ENCODE data around the gene IL1RAPL1.

IL1RAPL1 gene

GRCh38 chrX:29666366-29666765, 1079.1 kb downstream of the IL1RAPL1 start:
- no peak overlapping the region for H3K4me3 Mint-ChIP-seq
- H3K9me3 Mint-ChIP-seq = peaks cover 4% of the 10 kb centered on the region

GRCh38 chrX:29671421-29671820, 1084.2 kb downstream of the IL1RAPL1 start:
- ATAC-seq = no peak
- Mint-ChIP-seq H3K27ac (no peak overlapping the region), H3K36me3 (no peaks in the 10 kb centered on the region), H3K4me1 (no peaks in the 10 kb centered on the region), H3K27me3 (no peaks in the 10 kb centered on the region), H3K4me3 (no peak overlapping the region), H3K9me3 (no peaks in the 10 kb centered on the region)

More at GRCh38 chrX:29666366-29666765, 1079.1 kb downstream of the IL1RAPL1 start:
- ATAC-seq = no peak
- H3K27me3 Mint-ChIP-seq = no peaks in the 10 kb centered on the region
- H3K4me1 Mint-ChIP-seq = no peaks in the 10 kb centered on the region
- H3K36me3 Mint-ChIP-seq = no peaks in the 10 kb centered on the region
- no peak overlapping the region for H3K27ac Mint-ChIP-seq

- Mint-ChIP-seq H3K27me3 (no peaks in the 10 kb centered on the region), H3K9me3 (no peaks in the 10 kb centered on the region), H3K36me3 (no peaks in the 10 kb centered on the region), H3K4me1 (no peaks in the 10 kb centered on the region), H3K4me3 (no peak overlapping the region), H3K27ac (no peak overlapping the region)
- ATAC-seq = no peak
Observed at GRCh38 chrX:29687687-29688086, 1100.4 kb downstream of the IL1RAPL1 start.

GRCh38 chrX:29690061-29690460, 1102.8 kb downstream of the IL1RAPL1 start:
- Mint-ChIP-seq H3K27me3 (no peaks in the 10 kb centered on the region), H3K4me3 (no peak overlapping the region), H3K27ac (no peak overlapping the region), H3K36me3 (no peaks in the 10 kb centered on the region), H3K4me1 (no peaks in the 10 kb centered on the region), H3K9me3 (no peaks in the 10 kb centered on the region)
- no peak for ATAC-seq

DNA sequence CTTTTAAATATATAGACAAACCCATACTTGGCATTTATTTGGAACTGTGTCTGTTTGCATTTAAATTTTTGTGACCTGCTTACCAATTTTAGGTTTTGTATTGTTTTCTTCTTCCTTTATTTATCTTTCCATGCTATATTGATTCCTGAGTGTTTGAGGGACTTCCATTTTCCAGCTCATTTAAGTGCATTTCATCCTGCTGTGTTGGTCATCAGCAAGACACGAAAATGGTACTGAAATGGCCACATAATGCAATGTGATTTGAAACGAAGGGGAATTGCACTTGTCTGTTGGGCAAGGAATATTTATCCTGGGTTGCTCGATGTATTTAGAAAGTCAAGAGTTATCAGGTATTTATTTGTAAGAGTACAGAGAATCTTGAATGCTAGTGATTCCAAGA, 1103.8 kb downstream of the IL1RAPL1 start:
- no peaks in the 10 kb centered on the region for H3K36me3 Mint-ChIP-seq
- no peak overlapping the region for H3K4me3 Mint-ChIP-seq
- no peaks in the 10 kb centered on the region for H3K27me3 Mint-ChIP-seq
- no peak for ATAC-seq
- H3K27ac Mint-ChIP-seq = no peak overlapping the region
- no peaks in the 10 kb centered on the region for H3K9me3 Mint-ChIP-seq
- H3K4me1 Mint-ChIP-seq = no peaks in the 10 kb centered on the region

- no peak for ATAC-seq
- Mint-ChIP-seq H3K27me3 (no peaks in the 10 kb centered on the region), H3K27ac (no peak overlapping the region), H3K4me1 (no peaks in the 10 kb centered on the region), H3K4me3 (no peak overlapping the region), H3K36me3 (no peaks in the 10 kb centered on the region), H3K9me3 (peaks cover 2% of the 10 kb centered on the region)
Observed at GRCh38 chrX:29693912-29694311, 1106.7 kb downstream of the IL1RAPL1 start.

GRCh38 chrX:29699239-29699638, 1112.0 kb downstream of the IL1RAPL1 start:
- Mint-ChIP-seq H3K4me1 (no peaks in the 10 kb centered on the region), H3K36me3 (no peaks in the 10 kb centered on the region), H3K27me3 (no peaks in the 10 kb centered on the region), H3K4me3 (no peak overlapping the region), H3K9me3 (peaks cover 6% of the 10 kb centered on the region), H3K27ac (no peak overlapping the region)
- ATAC-seq = no peak

DNA sequence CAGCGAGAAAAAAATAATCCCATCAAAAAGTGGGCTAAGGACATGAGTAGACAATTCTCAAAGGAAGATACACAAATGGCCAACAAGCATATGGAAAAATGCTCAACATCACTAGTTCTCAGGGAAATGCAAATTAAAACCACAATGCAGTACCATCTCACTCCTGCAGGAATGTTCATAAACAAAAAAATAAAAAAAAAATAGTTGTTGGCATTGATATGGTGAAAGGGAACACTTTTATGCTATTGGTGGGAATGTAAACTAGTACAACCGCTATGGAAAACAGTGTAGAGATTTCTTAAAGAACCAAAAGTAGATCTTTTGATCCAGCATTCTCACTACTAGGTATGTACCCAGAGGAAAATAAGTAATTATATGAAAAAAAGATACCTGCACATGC, 1119.8 kb downstream of the IL1RAPL1 start:
- no peak for ATAC-seq
- Mint-ChIP-seq H3K36me3 (no peaks in the 10 kb centered on the region), H3K27me3 (no peaks in the 10 kb centered on the region), H3K27ac (no peak overlapping the region), H3K4me3 (no peak overlapping the region), H3K4me1 (no peaks in the 10 kb centered on the region), H3K9me3 (peaks cover 9% of the 10 kb centered on the region)

- no peaks in the 10 kb centered on the region for H3K36me3 Mint-ChIP-seq
- ATAC-seq = no peak
- no peak overlapping the region for H3K27ac Mint-ChIP-seq
- H3K4me1 Mint-ChIP-seq = no peaks in the 10 kb centered on the region
- peaks cover 3% of the 10 kb centered on the region for H3K9me3 Mint-ChIP-seq
- H3K4me3 Mint-ChIP-seq = no peak overlapping the region
- H3K27me3 Mint-ChIP-seq = no peaks in the 10 kb centered on the region
Observed at GRCh38 chrX:29721152-29721551, 1133.9 kb downstream of the IL1RAPL1 start.

DNA sequence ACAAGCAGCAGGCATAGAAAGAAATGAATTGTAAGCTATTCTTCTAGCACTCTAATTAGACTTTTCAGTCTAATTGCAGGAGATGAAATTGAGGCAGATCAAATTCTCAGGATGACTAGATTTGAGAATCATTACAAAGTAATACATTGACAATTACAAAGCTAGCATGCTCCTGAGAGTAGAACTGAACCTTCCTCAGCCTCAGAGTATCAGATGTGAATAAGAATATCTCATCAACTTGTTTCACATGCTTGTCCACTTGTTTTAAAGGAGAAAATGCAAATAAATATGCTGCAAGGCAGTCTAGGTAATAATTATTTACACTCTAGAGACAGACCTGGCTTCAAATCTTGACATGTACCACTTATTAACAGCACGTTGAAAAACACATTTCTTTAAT, 1137.1 kb downstream of the IL1RAPL1 start:
- no peak for ATAC-seq
- Mint-ChIP-seq H3K36me3 (no peaks in the 10 kb centered on the region), H3K4me3 (no peak overlapping the region), H3K4me1 (no peaks in the 10 kb centered on the region), H3K27me3 (no peaks in the 10 kb centered on the region), H3K9me3 (no peaks in the 10 kb centered on the region), H3K27ac (no peak overlapping the region)

- H3K27ac Mint-ChIP-seq = no peak overlapping the region
Observed at GRCh38 chrX:29726811-29727210, 1139.6 kb downstream of the IL1RAPL1 start.

DNA sequence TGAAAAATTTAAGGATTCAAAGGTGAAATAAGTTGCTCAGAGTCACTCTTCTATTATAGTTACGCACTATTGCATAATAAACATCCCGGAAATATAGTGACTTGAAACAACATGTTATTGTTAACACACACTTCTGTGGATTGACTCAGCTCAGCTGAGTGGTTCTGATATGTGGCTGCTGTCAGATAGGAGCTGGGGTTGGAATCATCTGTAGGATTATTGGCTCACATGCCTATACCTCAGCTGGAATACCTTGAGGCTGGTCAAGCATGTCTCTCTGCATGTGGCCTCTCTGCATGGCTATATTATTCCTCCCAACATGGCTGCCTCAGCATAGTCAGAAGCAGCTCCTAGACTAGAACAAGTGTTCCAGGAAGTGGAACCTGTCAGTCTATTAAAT, 1141.4 kb downstream of the IL1RAPL1 start:
- peaks cover 3% of the 10 kb centered on the region for H3K9me3 Mint-ChIP-seq
- H3K4me1 Mint-ChIP-seq = no peaks in the 10 kb centered on the region
- ATAC-seq = no peak
- H3K36me3 Mint-ChIP-seq = no peaks in the 10 kb centered on the region
- H3K27ac Mint-ChIP-seq = no peak overlapping the region
- H3K4me3 Mint-ChIP-seq = no peak overlapping the region
- no peaks in the 10 kb centered on the region for H3K27me3 Mint-ChIP-seq

More at GRCh38 chrX:29726811-29727210, 1139.6 kb downstream of the IL1RAPL1 start:
- no peak for ATAC-seq
- Mint-ChIP-seq H3K9me3 (no peaks in the 10 kb centered on the region), H3K27me3 (no peaks in the 10 kb centered on the region), H3K36me3 (no peaks in the 10 kb centered on the region), H3K4me1 (no peaks in the 10 kb centered on the region), H3K4me3 (no peak overlapping the region)

- H3K9me3 Mint-ChIP-seq = peaks cover 6% of the 10 kb centered on the region
- no peaks in the 10 kb centered on the region for H3K27me3 Mint-ChIP-seq
- ATAC-seq = no peak
- no peaks in the 10 kb centered on the region for H3K4me1 Mint-ChIP-seq
- no peak overlapping the region for H3K4me3 Mint-ChIP-seq
- H3K36me3 Mint-ChIP-seq = no peaks in the 10 kb centered on the region
- no peak overlapping the region for H3K27ac Mint-ChIP-seq
Observed at GRCh38 chrX:29744966-29745365, 1157.7 kb downstream of the IL1RAPL1 start.

DNA sequence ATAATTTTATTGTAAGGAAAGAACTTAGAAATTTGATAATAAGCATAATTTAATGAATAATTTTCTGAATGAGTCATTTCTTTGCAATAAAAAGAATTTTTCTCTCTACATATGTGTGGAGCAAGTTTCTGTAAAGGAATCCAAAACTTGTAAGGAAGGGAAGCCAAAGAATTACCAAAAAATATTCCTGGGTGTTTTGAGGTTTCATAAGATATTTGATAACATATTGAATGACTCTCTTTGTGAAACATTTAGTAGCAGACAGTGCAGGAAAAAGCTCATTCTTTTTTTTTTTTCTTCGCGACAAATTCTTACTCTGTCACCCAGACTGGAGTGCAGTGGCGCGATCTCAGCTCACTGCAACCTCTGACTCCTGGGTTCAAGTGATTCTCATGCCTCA, 1159.1 kb downstream of the IL1RAPL1 start:
- no peaks in the 10 kb centered on the region for H3K36me3 Mint-ChIP-seq
- no peaks in the 10 kb centered on the region for H3K4me1 Mint-ChIP-seq
- H3K9me3 Mint-ChIP-seq = no peaks in the 10 kb centered on the region
- no peak overlapping the region for H3K27ac Mint-ChIP-seq
- ATAC-seq = no peak
- H3K4me3 Mint-ChIP-seq = no peak overlapping the region
- H3K27me3 Mint-ChIP-seq = no peaks in the 10 kb centered on the region

GRCh38 chrX:29762006-29762405, 1174.8 kb downstream of the IL1RAPL1 start:
- no peak overlapping the region for H3K27ac Mint-ChIP-seq
- H3K36me3 Mint-ChIP-seq = no peaks in the 10 kb centered on the region
- H3K27me3 Mint-ChIP-seq = no peaks in the 10 kb centered on the region
- no peak overlapping the region for H3K4me3 Mint-ChIP-seq
- no peaks in the 10 kb centered on the region for H3K4me1 Mint-ChIP-seq
- H3K9me3 Mint-ChIP-seq = no peaks in the 10 kb centered on the region
- ATAC-seq = no peak

- Mint-ChIP-seq H3K4me1 (no peaks in the 10 kb centered on the region), H3K27ac (no peak overlapping the region), H3K36me3 (no peaks in the 10 kb centered on the region), H3K4me3 (no peak overlapping the region), H3K9me3 (no peaks in the 10 kb centered on the region), H3K27me3 (no peaks in the 10 kb centered on the region)
- no peak for ATAC-seq
Observed at GRCh38 chrX:29775890-29776289, 1188.6 kb downstream of the IL1RAPL1 start.

DNA sequence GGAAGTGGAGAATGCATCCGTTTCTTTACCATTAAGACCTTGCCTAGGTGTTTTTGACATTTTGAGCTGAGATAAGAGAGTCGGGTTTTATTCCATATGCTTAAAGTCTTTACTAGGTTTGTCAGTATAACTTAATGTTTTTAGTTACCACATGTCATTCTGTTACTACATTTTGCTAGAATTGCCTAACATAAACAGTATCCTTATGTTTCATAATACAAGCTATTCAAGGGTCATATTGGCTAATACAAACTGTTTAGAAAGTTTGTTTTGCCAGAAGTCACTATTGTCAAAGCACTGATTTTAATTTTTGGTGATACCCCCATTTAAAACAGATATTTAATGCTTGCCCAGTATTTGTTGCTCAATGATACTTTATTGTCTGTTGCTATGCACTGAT, 1200.4 kb downstream of the IL1RAPL1 start:
- Mint-ChIP-seq H3K36me3 (no peaks in the 10 kb centered on the region), H3K27me3 (no peaks in the 10 kb centered on the region), H3K9me3 (peaks cover 4% of the 10 kb centered on the region), H3K4me1 (no peaks in the 10 kb centered on the region), H3K27ac (no peak overlapping the region), H3K4me3 (no peak overlapping the region)
- ATAC-seq = no peak

Measured in stimulated activated memory B cell treated with anti-CD40 and anti-IgM and Interleukin-4, amounts not matched to agents 10 μg/mL and 1 μg/mL and 100 μg/mL, for 72 hours (primary cell).